A549 (cell line): ENCODE results near the gene GCAT.

Experiments used
- EP300 ChIP-seq, 2 experiments: fragments of >200 bp; sonication (Bioruptor Twin); formaldehyde crosslinking; IDR thresholded peaks; 2 replicates in 1 of 2; 3 replicates in 1 of 2; pipeline ENCODE4 v1.6.1; 2016 to 2017
- RAD21 ChIP-seq, 2 experiments: fragments of >200 bp in 1 of 2; sonication (Bioruptor Twin) in 1 of 2; formaldehyde crosslinking in 1 of 2; IDR thresholded peaks in 1 of 2; conservative IDR thresholded peaks in 1 of 2; 2 replicates in 1 of 2; 3 replicates in 1 of 2; pipeline ENCODE4 v1.6.1; 2012 to 2018; ENCODE audit warnings: inconsistent platforms in 1 of 2
- RCOR1 ChIP-seq: fragments of 150-350 bp; IDR thresholded peaks from 2 replicates; pipeline ENCODE4 v1.6.1; 2014; ENCODE audit warnings: antibody characterized with exemption, low read length, low read depth

DNA sequence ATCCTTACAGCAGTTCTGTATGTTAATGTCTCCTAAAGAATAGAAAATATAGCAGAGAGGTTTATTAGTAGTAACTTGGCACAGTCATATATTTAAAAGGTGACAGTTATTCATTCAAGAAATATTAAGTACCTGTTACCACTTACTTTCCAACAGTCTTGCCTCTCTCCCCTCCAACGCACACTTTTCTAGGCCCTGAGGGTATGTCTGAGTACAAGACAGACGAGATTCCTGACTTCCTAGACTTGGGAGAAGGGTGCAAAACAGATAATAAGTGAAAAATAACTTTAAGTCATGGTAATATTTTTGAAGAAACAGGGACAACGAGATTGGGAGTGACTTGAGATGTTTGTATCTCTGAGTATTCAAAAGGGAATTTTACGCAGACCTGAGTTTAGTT is 43.1 kb downstream of the GCAT start:
- TF ChIP-seq RCOR1 (no peak), EP300 (IDR thresholded peaks at IDR 0.05) (no peak), RAD21 (conservative IDR thresholded peaks at IDR 0.05 in 1 of 2, IDR thresholded peaks at IDR 0.05 in 1 of 2) (no peak)
